Measurements from ENCODE around the gene LAMTOR2. TPM values are rescaled to one million over a fixed set of nuclear protein-coding genes. Genes with fewer than 3 reads are reported as not detected.

The LAMTOR2 gene
- total RNA-seq, 1 experiment from 2014 or later, result 50.6 TPM

DNA sequence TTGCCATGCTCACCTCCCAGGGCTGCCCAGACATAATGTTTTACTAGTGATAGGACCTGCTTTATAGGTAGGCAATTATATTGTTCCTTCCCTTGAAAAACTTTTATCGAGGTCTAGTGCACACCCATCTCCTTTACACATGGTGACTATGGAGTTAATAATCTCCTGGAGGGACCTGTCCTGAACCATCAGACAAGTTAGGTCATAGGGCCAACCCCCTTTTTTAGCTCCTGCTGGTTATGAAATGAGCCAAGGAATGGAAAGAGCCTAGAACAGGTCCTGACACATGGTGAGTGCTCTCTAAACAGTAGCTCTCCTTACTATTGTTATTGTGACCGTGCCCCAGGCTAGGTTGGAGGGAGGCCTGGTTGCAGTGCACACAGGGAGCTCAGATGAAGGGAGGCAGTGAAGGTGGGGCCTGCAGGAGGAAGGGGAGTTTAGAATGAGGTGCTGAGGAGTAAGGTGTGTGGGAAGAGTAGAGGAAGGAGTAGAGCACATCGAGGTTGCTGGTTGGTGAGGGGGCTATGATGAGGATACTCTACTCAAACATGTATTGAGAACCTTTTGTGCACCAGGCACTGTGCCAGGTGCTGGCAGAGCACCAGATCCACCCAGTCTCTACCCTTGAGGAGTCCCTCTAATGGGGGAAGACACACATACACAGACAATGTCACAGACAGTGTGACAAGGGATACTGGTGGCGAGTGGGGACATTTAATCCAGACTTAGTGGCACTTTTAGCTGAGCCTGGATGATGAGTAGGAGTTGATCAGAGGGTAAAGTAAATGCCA is 45.8 kb downstream of the LAMTOR2 start:
- H3K4ac ChIP-seq (ENCODE audit: low read depth, low read length), result no peak overlapping the region
- no peaks in the 10 kb centered on the region for H3K23me2 ChIP-seq (ENCODE audit: insufficient read length, low read depth, low read length, poor library complexity, severe bottlenecking)
- no peak overlapping the region for H4K5ac ChIP-seq (ENCODE audit: insufficient read length, low read depth, low read length)
- H3K79me1 ChIP-seq (ENCODE audit: insufficient read depth, low read depth, low read length, poor library complexity, severe bottlenecking), result no peaks in the 10 kb centered on the region
- Mint-ChIP-seq H3K9me3 (no peaks in the 10 kb centered on the region; a peak in 1 of 5 replicates), H3K4me1 (peaks cover 52% of the 10 kb centered on the region in 2 experiments), H3K27ac (peak overlapping the region in 1 of 3 experiments; percentile 26; a peak in 3 of 7 replicates), H3K4me3 (peak overlapping the region in 1 of 2 experiments; percentile 25; a peak in 2 of 5 replicates), H3K36me3 (ENCODE audit: insufficient read depth in 1 of 3, low read depth in 3 of 3) (peaks cover 5 to 12% (median 6%) of the 10 kb centered on the region in 3 experiments; a peak in 6 of 7 replicates), H3K27me3 (ENCODE audit: low read depth) (no peaks in the 10 kb centered on the region)
- no CpG with 5 or more reads among the region's 4 CpGs for WGBS (ENCODE audit: extremely low coverage, insufficient read length, low lambda C conversion rate)
- no peak overlapping the region for H3K23ac ChIP-seq (ENCODE audit: insufficient read length, low read depth, low read length)
- H3K9ac ChIP-seq (ENCODE audit: extremely low read depth, insufficient read length, low read length), result no peak overlapping the region
- no peak overlapping the region for H3T11ph ChIP-seq (ENCODE audit: low read length)
- no peak overlapping the region for H2BK20ac ChIP-seq (ENCODE audit: low read depth, low read length, poor library complexity, severe bottlenecking)
- no peak for DNase-seq
- H2AK5ac ChIP-seq (ENCODE audit: insufficient read length, low read length), result no peak overlapping the region
- H2BK120ac ChIP-seq (ENCODE audit: low read depth, low read length, poor library complexity, severe bottlenecking), result no peak overlapping the region
- peaks cover 10% of the 10 kb centered on the region; the same call in 1 of the 2 replicates for H3K4me1 ChIP-seq (ENCODE audit: insufficient read depth, low read length)
- no peak overlapping the region for H2BK12ac ChIP-seq (ENCODE audit: insufficient read length, low read depth, low read length)
- H3K9me3 ChIP-seq (ENCODE audit: control insufficient read depth, low read depth, low read length), result no peaks in the 10 kb centered on the region
- no peak overlapping the region for H4K91ac ChIP-seq (ENCODE audit: insufficient read length, low read depth, low read length)
- H3K4me2 ChIP-seq (ENCODE audit: insufficient read depth, insufficient read length, low read length), result no peak overlapping the region
- H3K27me3 ChIP-seq (ENCODE audit: insufficient read depth, low read length), result no peaks in the 10 kb centered on the region
- H3K56ac ChIP-seq (ENCODE audit: insufficient read length, low read depth, low read length), result no peak overlapping the region
- H3K18ac ChIP-seq (ENCODE audit: insufficient read length, low read depth, low read length), result no peak overlapping the region
- no peak overlapping the region for H2BK5ac ChIP-seq (ENCODE audit: insufficient read length, low read length)
- H3K27ac ChIP-seq (ENCODE audit: insufficient read length, low read depth, low read length), result no peak overlapping the region
- H2BK15ac ChIP-seq (ENCODE audit: low read depth, low read length), result no peak overlapping the region
- H2AFZ ChIP-seq (ENCODE audit: low read length), result no peak overlapping the region
- no peaks in the 10 kb centered on the region for H3K79me2 ChIP-seq (ENCODE audit: insufficient read depth, low read length)
- no peak overlapping the region for H4K8ac ChIP-seq (replicated peaks; ENCODE audit: insufficient read length, low read depth, low read length)
- TF ChIP-seq, protein P1, sequence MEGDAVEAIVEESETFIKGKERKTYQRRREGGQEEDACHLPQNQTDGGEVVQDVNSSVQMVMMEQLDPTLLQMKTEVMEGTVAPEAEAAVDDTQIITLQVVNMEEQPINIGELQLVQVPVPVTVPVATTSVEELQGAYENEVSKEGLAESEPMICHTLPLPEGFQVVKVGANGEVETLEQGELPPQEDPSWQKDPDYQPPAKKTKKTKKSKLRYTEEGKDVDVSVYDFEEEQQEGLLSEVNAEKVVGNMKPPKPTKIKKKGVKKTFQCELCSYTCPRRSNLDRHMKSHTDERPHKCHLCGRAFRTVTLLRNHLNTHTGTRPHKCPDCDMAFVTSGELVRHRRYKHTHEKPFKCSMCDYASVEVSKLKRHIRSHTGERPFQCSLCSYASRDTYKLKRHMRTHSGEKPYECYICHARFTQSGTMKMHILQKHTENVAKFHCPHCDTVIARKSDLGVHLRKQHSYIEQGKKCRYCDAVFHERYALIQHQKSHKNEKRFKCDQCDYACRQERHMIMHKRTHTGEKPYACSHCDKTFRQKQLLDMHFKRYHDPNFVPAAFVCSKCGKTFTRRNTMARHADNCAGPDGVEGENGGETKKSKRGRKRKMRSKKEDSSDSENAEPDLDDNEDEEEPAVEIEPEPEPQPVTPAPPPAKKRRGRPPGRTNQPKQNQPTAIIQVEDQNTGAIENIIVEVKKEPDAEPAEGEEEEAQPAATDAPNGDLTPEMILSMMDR (conservative IDR thresholded peaks at IDR 0.05), result no peak
- H4K20me1 ChIP-seq (ENCODE audit: control insufficient read depth, insufficient read depth, insufficient read length), result peaks cover 2% of the 10 kb centered on the region
- H3K14ac ChIP-seq (ENCODE audit: insufficient read depth, low read length), result no peak overlapping the region

Data from H9 (cell line).